ENCODE results near the gene PPARA. TPM values are rescaled to one million over a fixed set of nuclear protein-coding genes. Genes with fewer than 3 reads are reported as not detected.

PPARA gene
- total and polyA plus RNA-seq, 2 experiments from 2014 or later = 4.7 to 12.6 TPM

- no peak overlapping the region for H3K4me3 Mint-ChIP-seq
- DNase-seq (ENCODE audit: low spot score) (no peak), ATAC-seq (no peak)
- no peak overlapping the region for H3K27ac ChIP-seq (ENCODE audit: low read depth)
- H3K27ac Mint-ChIP-seq = no peak overlapping the region
- no peaks in the 10 kb centered on the region for H3K4me1 ChIP-seq (ENCODE audit: insufficient read depth)
- H3K27me3 Mint-ChIP-seq (ENCODE audit: insufficient read depth, low read depth, poor library complexity) = peaks cover 11% of the 10 kb centered on the region
- no peaks in the 10 kb centered on the region for H4K20me1 ChIP-seq (replicated peaks; ENCODE audit: insufficient read depth)
- H3K4me3 ChIP-seq = no peak overlapping the region
- H3K27me3 ChIP-seq (ENCODE audit: insufficient read depth) = no peaks in the 10 kb centered on the region
- H3K4me2 ChIP-seq = no peak overlapping the region
- H3K9me2 ChIP-seq (ENCODE audit: insufficient read depth) = no peaks in the 10 kb centered on the region
- TF ChIP-seq POLR2AphosphoS5 (IDR thresholded peaks at IDR 0.05; ENCODE audit: low read depth) (no peak), EZH2 (IDR thresholded peaks at IDR 0.05; ENCODE audit: low read depth, unreplicated experiment) (no peak), CTCF (conservative IDR thresholded peaks at IDR 0.05; ENCODE audit: low read depth in 2 of 2) (no peak)
- H3K4me1 Mint-ChIP-seq = no peaks in the 10 kb centered on the region
- H3K9me3 Mint-ChIP-seq = no peaks in the 10 kb centered on the region; the same call in 2 of the 3 replicates
- no peaks in the 10 kb centered on the region for H3F3A ChIP-seq (replicated peaks; ENCODE audit: low read depth)
- H3K36me3 ChIP-seq (ENCODE audit: insufficient read depth) = peaks cover 6% of the 10 kb centered on the region; the same call in 1 of the 2 replicates
- H3K79me2 ChIP-seq (replicated peaks; ENCODE audit: insufficient read depth) = no peaks in the 10 kb centered on the region
- H2AFZ ChIP-seq = no peak overlapping the region
- H3K36me3 Mint-ChIP-seq (ENCODE audit: low read depth) = peaks cover 41% of the 10 kb centered on the region
Observed at GRCh38 chr22:46281866-46282678, 131.7 kb downstream of the PPARA start.

GRCh38 chr22:46286006-46286405 lies 135.7 kb downstream of the PPARA start:
- no peak for TF ChIP-seq ETS1 (IDR thresholded peaks at IDR 0.05)
- peaks cover 30% of the 10 kb centered on the region for H3K36me3 Mint-ChIP-seq (ENCODE audit: low read depth)
- no peak for ATAC-seq

More at GRCh38 chr22:46286006-46286405, 135.7 kb downstream of the PPARA start:
- H4K20me1 ChIP-seq (replicated peaks; ENCODE audit: insufficient read depth) = no peaks in the 10 kb centered on the region
- no peak overlapping the region for H2AFZ ChIP-seq
- no peaks in the 10 kb centered on the region for H3K27me3 ChIP-seq (ENCODE audit: insufficient read depth)
- no peaks in the 10 kb centered on the region for H3K4me1 Mint-ChIP-seq
- H3K27ac ChIP-seq (ENCODE audit: low read depth) = no peak overlapping the region
- H3K4me2 ChIP-seq = no peak overlapping the region
- no peak overlapping the region for H3K4me3 Mint-ChIP-seq
- peaks cover 12% of the 10 kb centered on the region for H3K27me3 Mint-ChIP-seq (ENCODE audit: insufficient read depth, low read depth, poor library complexity)
- DNase-seq (ENCODE audit: low spot score) = no peak
- no peaks in the 10 kb centered on the region for H3K4me1 ChIP-seq (ENCODE audit: insufficient read depth)
- no peaks in the 10 kb centered on the region; the same call in 2 of the 3 replicates for H3K9me3 Mint-ChIP-seq
- no peaks in the 10 kb centered on the region for H3K9me2 ChIP-seq (ENCODE audit: insufficient read depth)
- H3K4me3 ChIP-seq = no peak overlapping the region
- H3K27ac Mint-ChIP-seq = no peak overlapping the region
- H3F3A ChIP-seq (replicated peaks; ENCODE audit: low read depth) = no peaks in the 10 kb centered on the region
- H3K36me3 ChIP-seq (ENCODE audit: insufficient read depth) = peaks cover 6% of the 10 kb centered on the region; the same call in 1 of the 2 replicates
- H3K79me2 ChIP-seq (replicated peaks; ENCODE audit: insufficient read depth) = no peaks in the 10 kb centered on the region

Data from GM23338 (cell line).